MCF 10A (cell line): Measurements from ENCODE around the gene REEP6. TPM values are rescaled to one million over a fixed set of nuclear protein-coding genes. Genes with fewer than 3 reads are reported as not detected.
A peak's percentile ranks its signal among the peaks of the same experiment; 100 is the strongest.

Experiments used
- BruUV-seq: library from RNA; stranded (reverse); fragments of 400-500 nt; replicated peaks from 2 replicates; lab custom pipeline; 2021; lab: Mats Ljungman, UMichigan
- CTCF ChIA-PET: fragments of 300-600 bp; sonication (Branson Sonifier 250); formaldehyde crosslinking; extraction: SDS; loops from one replicate; lab custom pipeline; 2021; ENCODE audit warnings: antibody characterized with exemption, inconsistent platforms; lab: Yijun Ruan, JAX
- POLR2A ChIA-PET: fragments of 300-600, 350-650 bp; sonication (Branson Sonifier 250); formaldehyde crosslinking; extraction: SDS; loops from one replicate; lab custom pipeline; 2020; ENCODE audit warnings: antibody characterized with exemption, inconsistent platforms; lab: Yijun Ruan, JAX
- DNase-seq: peaks from one replicate; pipeline ENCODE4 v3.0.0-alpha.2; 2018; ENCODE audit not compliant: unreplicated experiment
- H3K27ac Mint-ChIP-seq: one replicate; pipeline ENCODE4 v1.8.0; 2022; ENCODE audit warnings: mild to moderate bottlenecking, low read depth, mixed read lengths; ENCODE audit not compliant: unreplicated experiment
- H3K27me3 Mint-ChIP-seq: one replicate; pipeline ENCODE4 v1.8.0; 2022; ENCODE audit warnings: mixed read lengths; ENCODE audit not compliant: insufficient read depth, unreplicated experiment
- H3K36me3 Mint-ChIP-seq: one replicate; pipeline ENCODE4 v1.8.0; 2022; ENCODE audit warnings: mild to moderate bottlenecking, moderate library complexity, mixed read lengths; ENCODE audit not compliant: insufficient read depth, unreplicated experiment
- H3K4me1 Mint-ChIP-seq: one replicate; pipeline ENCODE4 v1.8.0; 2022; ENCODE audit warnings: mixed read lengths; ENCODE audit not compliant: insufficient read depth, unreplicated experiment
- H3K4me3 Mint-ChIP-seq: one replicate; pipeline ENCODE4 v1.8.0; 2022; ENCODE audit warnings: mild to moderate bottlenecking, moderate library complexity, mixed read lengths; ENCODE audit not compliant: unreplicated experiment
- H3K9me3 Mint-ChIP-seq: one replicate; pipeline ENCODE4 v1.8.0; 2022; ENCODE audit warnings: mixed read lengths; ENCODE audit not compliant: unreplicated experiment
- intact Hi-C: fragments of 100-400 bp; cut with micrococcal nuclease; formaldehyde crosslinking; loops from 2 replicates; pipeline ENCODE4 v1.14.1; 2022
- total RNA-seq: library from RNA; stranded (reverse); gene quantifications from 2 replicates; pipeline ENCODE4 v1.2.3, GENCODE V29; 2022
- TF ChIP-seq, protein P1 (sequence below): fragments of 200-600 bp; IDR thresholded peaks from one replicate; pipeline ENCODE4 v1.8.0; 2022; ENCODE audit warnings: antibody characterized with exemption, mild to moderate bottlenecking; ENCODE audit not compliant: unreplicated experiment

REEP6 gene
- total RNA-seq, 1 experiment from 2014 or later = 3.8 TPM

DNA sequence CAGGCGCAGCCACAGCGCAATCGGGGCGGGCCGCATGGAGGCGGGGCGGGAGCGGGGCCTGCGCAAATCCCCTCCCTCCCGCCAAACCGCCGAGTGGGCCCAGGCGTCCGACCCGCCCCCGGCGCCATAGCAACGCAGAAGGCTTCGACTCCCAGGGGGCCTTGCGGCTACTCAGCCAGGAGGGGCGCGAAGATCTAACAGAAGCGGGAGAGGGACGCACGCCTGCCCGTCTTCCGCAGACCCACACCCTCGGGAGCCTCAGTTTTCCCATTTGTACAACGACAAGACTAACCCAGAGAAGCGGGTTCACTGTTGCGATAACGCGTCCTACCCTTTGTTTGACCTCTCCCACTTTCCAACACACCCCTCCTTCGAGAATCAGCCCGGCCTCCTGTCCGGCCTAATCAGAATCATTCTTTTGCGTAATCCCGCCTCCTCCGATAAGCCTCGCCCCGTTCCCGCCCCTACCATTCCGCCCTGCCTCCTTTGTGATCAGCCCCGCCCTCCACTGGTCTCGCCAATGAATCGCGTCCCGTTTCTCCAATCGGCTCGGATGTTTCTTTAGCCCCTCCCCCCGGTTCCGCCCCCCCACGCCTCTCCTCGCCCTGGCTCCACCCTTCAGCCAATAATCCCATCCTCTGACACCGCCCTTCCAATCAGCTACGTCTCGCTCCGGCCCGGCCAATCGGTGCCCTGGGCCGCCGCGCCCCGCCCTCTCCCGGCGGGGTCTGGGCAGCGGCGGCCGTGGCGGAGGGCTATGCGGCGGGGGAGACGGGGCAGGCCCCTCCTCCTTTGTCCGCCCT is 469 bp upstream of the REEP6 start, which contains the start of gene PCSK4:
Gene PCSK4, minus strand, starts transcription at position 40 of the 803 bp plus-strand sequence. Its CDS starts 4 bp downstream, at position 36.
- ChIA-PET POLR2A (interaction anchor here (0.6 to 2.2 kb wide), 10 partner anchors 11 to 1293 kb away, joined by 3 to 6 read pairs (median 3); partner anchors contain the start of gene C19orf25), CTCF (interaction anchor here (0.6 kb wide), 1 partner anchor 237 kb away, joined by 3 read pairs; no protein-coding TSS in a partner anchor)
- Mint-ChIP-seq H3K27ac (no peak within 1 kb of the TSS), H3K4me1 (peaks cover 7% of the 10 kb centered on the region), H3K36me3 (no peaks in the 10 kb centered on the region), H3K9me3 (no peaks in the 10 kb centered on the region), H3K4me3 (peak within 1 kb of the TSS; percentile 79), H3K27me3 (no peaks in the 10 kb centered on the region)
- TF ChIP-seq, protein P1, sequence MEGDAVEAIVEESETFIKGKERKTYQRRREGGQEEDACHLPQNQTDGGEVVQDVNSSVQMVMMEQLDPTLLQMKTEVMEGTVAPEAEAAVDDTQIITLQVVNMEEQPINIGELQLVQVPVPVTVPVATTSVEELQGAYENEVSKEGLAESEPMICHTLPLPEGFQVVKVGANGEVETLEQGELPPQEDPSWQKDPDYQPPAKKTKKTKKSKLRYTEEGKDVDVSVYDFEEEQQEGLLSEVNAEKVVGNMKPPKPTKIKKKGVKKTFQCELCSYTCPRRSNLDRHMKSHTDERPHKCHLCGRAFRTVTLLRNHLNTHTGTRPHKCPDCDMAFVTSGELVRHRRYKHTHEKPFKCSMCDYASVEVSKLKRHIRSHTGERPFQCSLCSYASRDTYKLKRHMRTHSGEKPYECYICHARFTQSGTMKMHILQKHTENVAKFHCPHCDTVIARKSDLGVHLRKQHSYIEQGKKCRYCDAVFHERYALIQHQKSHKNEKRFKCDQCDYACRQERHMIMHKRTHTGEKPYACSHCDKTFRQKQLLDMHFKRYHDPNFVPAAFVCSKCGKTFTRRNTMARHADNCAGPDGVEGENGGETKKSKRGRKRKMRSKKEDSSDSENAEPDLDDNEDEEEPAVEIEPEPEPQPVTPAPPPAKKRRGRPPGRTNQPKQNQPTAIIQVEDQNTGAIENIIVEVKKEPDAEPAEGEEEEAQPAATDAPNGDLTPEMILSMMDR = no peak
- DNase-seq = peak; percentile 99
- BruUV-seq = no TSS peak
- intact Hi-C loops = no loop called here

DNA sequence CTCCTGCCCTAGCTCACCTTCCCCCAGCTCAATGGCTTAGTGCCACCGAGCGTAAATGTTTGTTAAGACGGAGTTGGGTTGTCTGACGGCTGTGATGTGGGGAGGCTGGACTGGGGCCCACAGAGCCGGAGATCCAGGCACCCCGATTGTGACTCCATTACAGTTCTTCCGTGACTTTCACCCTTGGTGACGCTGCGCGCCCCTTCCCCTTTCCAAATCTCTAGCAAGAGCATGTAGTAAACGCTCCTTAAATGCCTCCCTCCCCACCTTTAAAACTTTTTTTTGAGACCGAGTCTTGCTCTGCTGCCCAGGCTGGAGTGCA is 829 bp downstream of the REEP6 start:
- H3K4me3 Mint-ChIP-seq = peak overlapping the region; percentile 79
- TF ChIP-seq, protein P1 = no peak
- no peaks in the 10 kb centered on the region for H3K36me3 Mint-ChIP-seq
- BruUV-seq = no TSS peak
- no peak overlapping the region for H3K27ac Mint-ChIP-seq
- H3K27me3 Mint-ChIP-seq = no peaks in the 10 kb centered on the region
- ChIA-PET POLR2A (interaction anchor here (2.2 kb wide), 1 partner anchor 102 kb away, joined by 6 read pairs; no protein-coding TSS in a partner anchor), CTCF (interaction anchor here (0.7 kb wide), 1 partner anchor 74 kb away, joined by 3 read pairs; no protein-coding TSS in a partner anchor)
- no peak for DNase-seq
- H3K9me3 Mint-ChIP-seq = no peaks in the 10 kb centered on the region
- H3K4me1 Mint-ChIP-seq = peaks cover 7% of the 10 kb centered on the region
- intact Hi-C loops = no loop called here

DNA sequence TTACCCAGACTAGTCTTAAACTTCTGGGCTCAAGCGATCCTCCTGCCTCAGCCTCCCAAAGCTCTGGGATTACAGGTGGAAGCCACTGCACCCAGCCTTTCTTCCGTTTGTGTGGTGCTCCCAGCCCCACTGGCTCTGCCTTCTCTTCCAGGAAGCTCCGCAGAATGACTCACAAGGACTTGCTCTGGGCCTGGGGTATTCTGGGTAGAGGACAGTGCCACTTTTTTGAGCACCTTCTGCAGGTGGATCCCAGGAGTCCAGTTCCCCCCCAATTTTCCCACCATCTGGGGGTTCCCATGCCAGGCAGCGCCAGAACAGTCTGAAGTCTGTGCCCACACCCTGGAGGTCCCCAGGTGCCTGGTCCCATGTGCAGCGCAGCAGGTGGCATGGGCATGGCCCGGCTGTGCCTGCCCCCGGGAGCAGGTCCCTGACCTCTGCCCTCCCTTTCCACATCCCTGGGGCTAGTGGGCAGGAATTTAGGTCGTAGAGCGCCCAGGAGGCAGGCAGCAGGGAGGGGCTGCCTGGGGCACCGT is 1.6 kb downstream of the REEP6 start:
- TF ChIP-seq, protein P1 = no peak
- Mint-ChIP-seq H3K4me3 (peak overlapping the region; percentile 79), H3K27me3 (no peaks in the 10 kb centered on the region), H3K27ac (no peak overlapping the region), H3K4me1 (peaks cover 7% of the 10 kb centered on the region), H3K36me3 (no peaks in the 10 kb centered on the region), H3K9me3 (no peaks in the 10 kb centered on the region)
- ChIA-PET CTCF (interaction anchor here (0.7 kb wide), 1 partner anchor 75 kb away, joined by 3 read pairs; no protein-coding TSS in a partner anchor), POLR2A (interaction anchor here (2.2 kb wide), 1 partner anchor 101 kb away, joined by 6 read pairs; no protein-coding TSS in a partner anchor)
- intact Hi-C loops = no loop called here
- DNase-seq = peak; percentile 58
- no TSS peak for BruUV-seq

DNA sequence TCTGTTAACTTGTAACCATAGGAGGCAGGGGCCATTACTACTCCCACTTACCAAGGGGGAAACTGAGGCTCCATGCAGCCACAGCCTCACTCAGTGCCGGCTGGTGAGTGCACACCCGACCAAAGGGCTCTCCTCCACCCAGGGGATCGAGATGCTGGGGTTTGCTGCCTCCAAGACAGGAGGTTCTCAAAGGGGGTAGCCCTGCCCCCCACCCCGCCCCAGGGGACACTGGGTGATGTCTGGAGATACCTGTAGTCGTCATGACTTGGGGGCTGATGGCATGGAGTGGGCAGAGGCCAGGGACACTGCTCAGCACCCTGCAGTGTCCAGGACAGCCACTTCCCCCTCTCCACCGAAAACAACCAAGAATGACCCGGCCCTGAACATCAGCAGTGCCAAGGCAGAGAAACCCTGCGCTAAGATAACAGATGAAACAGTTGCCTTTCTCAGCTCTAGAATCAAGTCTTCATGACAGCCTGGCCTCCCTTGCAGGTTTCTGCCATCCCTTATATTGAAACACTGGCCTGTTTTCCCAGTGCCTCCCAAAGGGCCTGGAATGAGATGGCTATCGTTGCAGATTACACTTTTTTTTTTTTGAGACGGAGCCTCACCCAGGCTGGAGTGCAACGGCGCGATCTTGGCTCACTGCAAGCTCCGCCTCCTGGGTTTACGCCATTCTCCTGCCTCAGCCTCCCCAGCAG is 3.3 kb downstream of the REEP6 start:
- POLR2A ChIA-PET = no interaction called here
- no peaks in the 10 kb centered on the region for H3K27me3 Mint-ChIP-seq
- CTCF ChIA-PET = no interaction called here
- H3K9me3 Mint-ChIP-seq = no peaks in the 10 kb centered on the region
- intact Hi-C loops = no loop called here
- DNase-seq = no peak
- no peak overlapping the region for H3K27ac Mint-ChIP-seq
- peaks cover 7% of the 10 kb centered on the region for H3K4me1 Mint-ChIP-seq
- no TSS peak for BruUV-seq
- TF ChIP-seq, protein P1 = no peak
- H3K4me3 Mint-ChIP-seq = no peak overlapping the region
- H3K36me3 Mint-ChIP-seq = no peaks in the 10 kb centered on the region
